HG03457 (cell line): ENCODE results near the gene ULK4.
"Not testable (repeated sequence)": the region's sequence is repeated elsewhere in the genome, so short reads cannot be mapped to it uniquely, and the experiment has no call there.

ENCODE experiments used
- ATAC-seq: cut with Tn5 transposase; IDR thresholded peaks from one replicate; pipeline ENCODE4 v1.9.1; 2021; ENCODE audit warnings: moderate number of reproducible peaks; ENCODE audit not compliant: unreplicated experiment

ULK4 gene

DNA sequence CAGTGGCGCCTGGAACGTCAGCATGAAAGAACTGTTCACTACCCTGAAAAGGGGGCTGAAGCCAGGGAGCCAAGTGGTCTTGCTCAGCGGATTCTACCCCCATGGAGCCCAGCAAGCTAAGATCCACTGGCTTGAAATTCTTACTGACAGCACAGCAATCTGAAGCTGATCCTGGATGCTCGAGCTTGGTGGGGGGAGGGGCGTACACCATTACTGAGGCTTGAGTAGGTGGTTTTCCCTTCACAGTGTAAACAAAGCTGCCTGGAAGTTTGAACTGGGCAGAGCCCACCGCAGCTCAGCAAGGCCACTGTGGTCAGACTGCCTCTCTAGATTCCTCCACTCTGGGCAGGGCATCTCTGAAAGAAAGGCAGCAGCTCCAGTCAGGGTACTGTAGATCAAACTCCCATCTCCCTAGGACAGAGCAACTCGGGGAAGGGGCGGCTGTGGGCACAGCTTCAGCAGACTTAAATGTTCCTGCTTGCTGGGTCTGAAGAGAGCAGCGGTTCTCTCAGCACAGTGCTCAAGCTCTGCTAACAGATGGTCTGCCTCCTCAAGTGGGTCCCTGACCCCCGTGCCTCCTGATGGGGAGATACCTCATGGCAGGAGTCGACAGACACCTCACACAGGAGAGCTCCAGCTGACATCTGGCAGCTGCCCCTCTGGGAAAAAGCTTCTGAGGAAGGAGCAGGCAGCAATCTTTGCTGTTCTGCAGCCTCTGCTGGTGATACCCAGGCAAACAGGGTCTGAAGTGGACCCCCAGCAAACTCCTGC lies 591.0 kb downstream of the ULK4 start:
- ATAC-seq: not testable (repeated sequence)

DNA sequence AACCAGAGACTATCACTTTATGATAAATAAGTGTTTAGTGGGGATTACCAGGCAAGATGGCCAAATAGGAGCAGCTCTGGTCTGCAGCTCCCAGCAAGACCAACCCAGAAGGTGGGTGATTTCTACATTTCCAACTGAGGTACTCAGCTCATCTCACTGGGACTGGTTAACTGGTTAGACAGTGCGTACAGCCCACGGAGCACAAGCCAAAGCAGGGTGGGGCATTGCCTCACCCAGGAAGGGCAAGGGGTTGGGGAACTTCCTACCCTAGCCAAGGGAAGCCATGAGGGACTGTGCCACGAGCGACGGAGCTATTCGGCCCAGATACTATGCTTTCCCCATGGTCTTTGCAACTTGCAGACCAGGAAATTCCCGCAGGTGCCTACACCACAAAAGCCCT lies 591.6 kb downstream of the ULK4 start:
- no peak for ATAC-seq

DNA sequence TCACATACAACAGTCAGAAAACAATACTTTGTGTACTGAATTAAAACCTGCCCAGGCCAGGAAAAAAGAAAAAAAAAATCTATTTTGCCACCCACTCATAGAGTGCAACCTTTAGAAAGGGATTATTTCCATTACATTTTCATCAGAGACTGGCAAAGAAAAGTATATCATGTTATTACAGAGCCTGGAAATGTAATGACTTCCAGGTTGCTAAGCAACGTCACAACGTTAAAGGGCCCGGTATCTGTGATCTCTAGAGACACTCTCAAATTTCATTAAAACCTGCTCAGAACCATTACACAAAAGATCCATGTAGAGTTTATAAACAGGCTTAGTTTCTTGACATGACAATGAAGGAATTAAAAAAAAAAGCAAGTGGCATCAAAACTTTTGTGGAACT lies 592.1 kb downstream of the ULK4 start:
- ATAC-seq: no peak

DNA sequence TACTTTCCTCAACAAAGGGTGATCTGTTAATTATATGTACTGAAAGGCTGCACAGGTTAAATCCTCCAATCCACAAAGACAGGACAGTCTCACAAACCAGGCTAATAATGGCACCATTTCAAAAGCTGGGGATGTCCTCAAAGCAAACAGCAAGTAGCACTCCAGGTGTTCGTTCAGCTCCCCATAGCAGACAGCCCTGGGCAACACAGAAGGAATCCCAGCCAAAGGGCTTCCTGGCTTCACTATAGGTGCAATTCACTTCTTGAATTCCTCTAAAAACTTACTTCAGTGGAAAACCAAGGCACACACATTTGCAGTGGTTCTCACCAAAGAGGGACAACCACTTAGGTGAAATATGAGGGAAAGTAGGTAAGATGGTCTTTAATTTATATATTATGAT lies 595.9 kb downstream of the ULK4 start:
- no peak for ATAC-seq

DNA sequence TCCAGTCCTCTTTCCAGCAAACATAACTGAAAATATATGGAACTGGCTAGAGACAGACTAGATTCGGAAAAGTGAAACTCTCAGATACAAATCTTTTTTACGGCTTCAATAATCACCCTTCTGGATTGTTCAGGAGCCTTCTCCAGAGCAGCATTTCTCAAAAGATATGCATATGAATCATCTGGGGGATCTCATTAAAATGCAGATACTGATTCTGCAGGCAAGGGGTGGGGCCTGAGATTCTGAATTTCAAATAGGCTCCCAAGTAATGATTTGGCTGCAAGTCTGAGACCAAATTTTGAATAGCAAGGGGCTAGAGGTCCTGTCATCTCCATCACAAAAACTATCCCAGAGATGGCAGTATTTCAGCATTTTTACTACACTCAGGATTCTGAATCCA lies 597.2 kb downstream of the ULK4 start:
- no peak for ATAC-seq

DNA sequence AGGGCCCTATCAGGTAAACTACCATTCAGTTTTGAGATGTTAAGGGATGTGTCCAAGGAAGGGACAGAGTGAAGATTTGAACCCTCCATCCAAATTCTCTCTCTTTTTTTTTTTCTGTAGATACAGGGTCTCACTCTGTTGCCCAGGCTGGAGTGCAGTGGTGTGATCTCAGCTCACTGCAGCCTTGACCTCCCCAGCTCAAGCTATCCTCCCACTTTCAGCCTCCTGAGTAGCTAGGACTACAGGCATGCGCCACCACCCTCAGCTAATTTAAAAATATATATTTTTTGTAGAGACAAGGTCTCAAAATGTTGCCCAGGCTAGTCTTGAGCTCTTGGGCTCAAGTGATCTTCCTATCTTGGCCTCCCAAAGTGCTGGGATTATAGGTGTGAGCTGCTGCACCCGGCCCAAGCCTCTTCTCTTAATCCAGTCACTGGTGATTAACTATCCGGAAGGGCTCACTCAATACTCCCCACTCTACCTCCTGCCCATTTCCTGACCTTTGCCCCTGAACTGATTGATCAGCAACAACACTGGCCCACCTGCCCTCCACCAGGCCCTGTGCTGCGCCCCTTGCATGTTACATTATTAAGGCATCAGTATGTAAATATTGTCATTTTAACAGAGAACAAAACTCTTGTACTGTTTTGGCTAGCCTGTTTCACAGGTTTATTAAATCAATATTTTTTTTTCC lies 597.9 kb downstream of the ULK4 start:
- ATAC-seq: no peak

DNA sequence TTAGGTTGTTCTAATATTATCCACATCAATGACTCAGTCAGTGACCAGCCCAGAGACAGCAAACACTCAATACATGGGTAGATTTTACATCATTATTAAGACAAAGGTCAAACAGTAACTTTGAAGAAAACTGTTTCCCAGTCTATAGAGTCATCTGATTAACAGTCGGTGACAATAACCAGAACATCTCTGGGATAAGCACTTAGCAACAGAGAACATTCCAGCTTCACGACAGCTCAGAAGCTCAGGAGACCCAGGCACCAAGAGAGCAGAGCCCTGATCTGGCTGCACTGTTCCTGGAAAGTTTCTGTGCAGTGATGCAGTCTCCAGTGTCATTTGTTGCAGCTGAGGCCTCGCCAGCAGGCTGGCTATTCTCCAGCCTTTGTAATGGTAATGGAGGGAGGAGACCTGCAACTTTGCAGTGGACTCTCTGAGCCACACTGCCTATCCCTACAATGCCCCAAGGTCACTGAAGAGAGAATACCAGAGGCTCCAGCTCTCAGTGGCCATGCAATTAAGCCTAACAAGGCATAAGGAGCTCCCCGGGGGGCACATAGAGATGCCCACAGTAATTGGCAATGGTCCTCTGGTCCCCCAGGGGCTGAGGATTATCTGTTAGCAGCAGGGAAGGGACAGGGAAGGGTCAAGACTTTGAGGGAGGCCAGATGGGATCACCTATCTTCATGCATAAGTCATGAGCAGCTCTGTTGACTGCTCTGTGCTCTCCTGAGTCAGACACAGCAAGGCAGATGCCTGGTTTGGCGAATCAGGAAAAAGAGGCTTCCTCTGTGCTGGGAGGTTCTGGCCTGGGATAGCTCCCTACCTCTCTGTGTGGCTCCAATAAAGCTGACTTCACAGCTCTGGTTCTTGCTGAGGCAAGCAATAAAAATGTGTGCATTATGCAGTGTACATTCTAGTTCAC lies 599.0 kb downstream of the ULK4 start:
- ATAC-seq: no peak

DNA sequence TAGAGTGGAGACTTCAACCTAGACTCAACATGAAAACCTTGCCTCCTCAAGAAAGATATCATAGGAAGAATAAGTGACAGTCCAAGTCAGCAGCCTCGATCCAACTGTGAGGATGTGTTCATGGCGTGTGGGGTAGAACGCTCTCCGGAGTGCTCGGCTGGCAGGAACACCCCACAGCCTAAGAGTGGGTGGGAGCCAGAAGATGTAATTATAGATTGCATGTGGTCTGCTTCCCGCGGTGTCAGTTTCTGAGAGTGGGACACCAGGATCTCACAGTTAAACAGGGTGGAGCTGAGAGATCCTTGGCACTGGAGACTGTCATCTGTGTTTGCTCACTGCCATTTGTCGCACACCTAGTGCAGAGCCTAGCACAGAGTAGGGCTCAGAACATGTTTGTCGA lies 604.6 kb downstream of the ULK4 start:
- no peak for ATAC-seq

DNA sequence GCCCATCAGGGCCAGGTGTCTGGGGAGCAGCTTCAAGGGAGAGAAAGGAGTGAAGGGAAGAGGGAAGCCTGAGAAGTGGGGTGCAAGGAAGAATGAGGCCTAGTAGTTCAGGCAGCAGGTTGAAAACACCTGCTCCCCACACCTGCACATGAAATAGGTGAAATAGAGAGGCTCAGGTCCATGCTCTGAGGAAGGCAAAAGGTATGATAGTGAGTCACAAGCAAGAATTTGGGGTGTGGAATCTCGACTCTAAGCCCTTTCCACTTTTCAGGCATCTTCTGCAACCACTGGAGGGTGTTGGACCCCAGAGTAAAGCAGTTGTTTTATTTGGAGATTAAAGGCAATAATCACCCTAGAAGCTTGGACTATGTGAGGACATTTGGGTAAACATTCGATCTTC lies 605.1 kb downstream of the ULK4 start:
- no peak for ATAC-seq

DNA sequence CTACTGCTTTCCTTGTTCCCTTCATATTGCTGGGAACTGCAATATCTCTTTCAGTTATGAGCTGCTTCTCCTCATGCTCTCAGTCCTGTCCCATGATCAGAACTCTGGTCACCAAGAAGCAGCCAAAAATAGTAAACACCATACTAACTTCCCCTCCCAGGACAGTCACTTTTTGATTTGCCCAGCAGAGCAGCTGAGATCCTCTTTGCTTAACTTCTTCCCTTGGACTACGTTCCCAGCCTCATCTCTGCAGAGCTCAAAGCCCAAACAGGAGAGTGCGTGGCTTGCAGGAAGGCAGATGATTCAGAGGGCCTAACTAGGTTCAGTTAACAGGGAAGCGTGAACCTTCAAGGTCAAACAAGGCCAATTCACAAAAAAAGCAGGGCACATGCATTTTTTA lies 609.4 kb downstream of the ULK4 start:
- ATAC-seq: no peak

DNA sequence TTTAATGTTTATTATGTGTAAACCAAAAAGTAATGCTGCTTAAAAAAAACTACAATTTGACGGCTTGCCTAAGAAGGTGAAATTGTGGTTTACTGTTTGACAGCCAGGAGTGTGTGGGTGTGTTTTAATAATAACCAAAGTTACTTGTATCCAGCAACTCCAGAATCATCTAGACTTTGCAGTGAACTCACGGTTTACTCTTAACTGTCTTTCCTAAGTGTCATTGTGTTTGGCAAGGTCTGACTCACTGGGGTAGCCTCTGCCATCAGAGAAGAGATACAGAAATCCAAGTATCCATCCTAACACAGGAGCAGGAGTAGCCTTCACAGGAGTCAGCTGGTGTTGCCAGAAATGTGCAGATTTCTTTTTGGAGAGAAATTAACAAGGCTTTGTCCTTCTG lies 611.5 kb downstream of the ULK4 start:
- no peak for ATAC-seq

DNA sequence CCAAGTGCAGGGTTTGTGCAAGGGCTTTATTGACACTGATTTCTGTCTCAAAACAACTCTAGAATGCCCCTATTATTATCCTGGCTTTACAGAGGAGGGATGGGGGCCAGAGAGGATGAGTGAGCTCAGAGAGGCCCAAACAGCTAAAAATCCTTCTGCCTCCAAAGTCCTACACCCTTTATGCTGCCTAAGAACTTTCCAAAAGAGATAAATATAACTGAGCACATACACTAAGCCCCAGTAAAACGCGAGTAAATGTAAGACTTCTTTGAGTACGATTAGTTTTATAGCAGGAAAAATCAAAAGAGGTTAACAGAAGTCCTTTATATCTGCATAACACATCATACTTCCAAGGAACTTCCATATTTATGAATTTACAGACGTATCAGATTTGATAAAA lies 613.5 kb downstream of the ULK4 start:
- ATAC-seq: no peak

DNA sequence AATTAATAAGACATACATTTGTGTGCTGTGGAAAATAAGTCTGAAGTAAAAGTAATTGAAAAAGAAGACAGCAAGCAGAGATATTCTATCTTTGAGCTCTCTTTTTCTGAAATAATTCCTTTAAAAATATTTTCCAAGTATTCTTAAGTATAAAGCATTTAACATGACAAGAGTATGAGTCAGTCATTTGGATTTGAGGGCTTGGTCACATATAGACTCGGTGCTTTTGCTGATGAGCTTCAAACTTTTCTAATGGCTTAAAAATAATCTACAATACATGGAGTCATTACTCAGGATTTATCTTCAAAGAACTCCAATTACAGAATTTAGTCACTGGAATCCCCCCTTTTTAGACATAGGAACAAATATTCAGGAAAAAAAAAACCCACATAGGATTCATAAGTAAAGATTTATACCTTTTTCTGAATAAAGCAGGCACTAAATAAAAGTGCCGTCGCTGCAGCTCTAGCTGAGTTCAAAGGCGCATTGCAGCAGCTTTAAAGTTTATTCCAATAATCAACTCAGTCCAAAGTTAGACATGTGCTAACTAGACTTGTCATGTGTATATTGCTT lies 615.1 kb downstream of the ULK4 start:
- ATAC-seq: no peak

DNA sequence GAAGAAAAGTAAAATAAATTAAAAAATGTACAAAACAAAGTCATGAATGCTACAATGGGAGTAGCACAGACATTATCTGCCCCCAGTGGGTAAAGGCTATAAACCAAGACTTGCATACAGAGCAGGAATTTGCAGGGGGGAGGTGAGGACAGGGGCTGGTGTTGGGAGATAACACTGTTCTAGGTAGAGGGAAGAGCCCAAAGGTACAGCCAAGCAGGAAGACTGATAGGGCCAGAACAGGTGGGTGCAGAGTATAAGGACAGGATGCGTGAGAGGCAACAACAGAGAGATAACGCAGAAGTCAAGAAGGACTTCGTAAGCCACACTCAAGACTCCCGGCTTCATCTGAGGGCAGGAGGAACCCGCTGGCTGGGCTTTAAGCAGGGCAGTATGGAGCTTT lies 616.1 kb downstream of the ULK4 start:
- no peak for ATAC-seq

DNA sequence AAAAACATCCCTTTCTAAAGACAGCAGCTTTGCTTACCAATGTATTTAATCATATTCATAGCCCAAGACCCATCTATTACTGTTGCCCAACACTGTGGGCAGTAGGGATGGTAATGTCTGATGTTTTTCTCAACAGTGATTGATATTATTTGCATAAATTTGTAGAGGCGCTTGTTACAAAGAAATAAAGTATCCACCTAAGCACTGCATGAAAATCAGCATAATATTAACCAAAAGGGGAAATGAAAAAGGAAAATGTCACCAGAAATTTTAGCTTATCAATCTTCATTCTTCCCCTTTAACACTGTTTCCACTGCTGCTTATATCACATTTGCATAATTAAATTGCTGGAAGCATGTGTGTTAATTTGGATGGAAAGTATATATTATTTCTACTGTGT lies 622.1 kb downstream of the ULK4 start:
- no peak for ATAC-seq

DNA sequence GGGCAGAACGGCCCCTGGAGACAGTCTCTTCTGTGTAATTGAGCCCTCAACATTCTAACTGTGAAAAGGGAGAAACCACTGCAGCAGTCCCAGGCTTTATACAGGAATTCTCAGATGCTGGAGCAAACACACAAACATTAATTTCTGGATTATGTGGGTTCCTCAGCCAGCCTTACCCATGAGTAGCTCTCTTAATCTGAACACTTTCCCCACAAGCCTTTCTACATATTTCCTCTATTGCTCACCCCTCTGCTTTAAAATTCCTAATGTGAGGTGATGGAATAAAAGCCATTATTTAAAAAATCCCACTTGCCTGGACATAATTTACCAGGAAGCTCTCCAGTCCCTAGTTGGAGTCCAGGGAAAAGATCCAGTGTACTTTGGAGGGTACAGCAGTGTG lies 623.6 kb downstream of the ULK4 start:
- no peak for ATAC-seq

DNA sequence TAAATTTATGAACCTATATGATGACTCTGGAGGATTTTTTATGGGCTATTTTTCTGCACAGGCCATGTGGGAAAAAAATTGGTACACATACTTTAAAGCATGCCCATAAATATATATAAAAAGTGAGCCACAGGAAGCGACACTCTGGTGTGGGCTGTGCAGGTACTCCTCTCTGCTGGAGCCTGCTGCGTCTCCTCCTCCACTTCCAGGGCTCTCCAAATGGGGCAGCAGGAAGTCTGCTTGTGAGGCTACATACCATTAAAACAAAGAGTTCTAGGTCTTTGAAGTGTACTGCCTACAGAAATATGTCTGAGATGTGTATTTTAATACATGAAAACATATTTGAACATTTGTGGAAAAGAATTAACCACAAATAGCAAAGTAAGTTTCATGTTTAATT lies 627.5 kb downstream of the ULK4 start:
- ATAC-seq: no peak

DNA sequence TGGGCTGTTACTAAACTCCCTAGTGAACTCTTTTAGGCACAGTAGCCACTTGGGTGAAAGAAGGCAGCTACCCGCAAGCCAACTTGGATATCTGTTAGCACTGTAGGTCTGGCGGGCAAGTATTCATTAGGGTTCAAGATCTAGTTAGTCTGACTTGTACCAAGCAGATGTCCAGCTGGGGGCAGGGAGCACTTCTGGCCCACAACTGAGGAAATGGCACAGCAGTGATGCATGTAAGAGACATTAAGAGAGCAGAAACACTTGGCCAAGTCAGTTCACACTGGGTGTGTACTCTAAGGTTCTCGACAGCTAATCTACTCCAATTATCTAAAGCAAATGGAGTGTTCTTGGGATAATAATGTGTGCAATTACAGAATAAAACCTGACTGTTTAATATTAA lies 630.9 kb downstream of the ULK4 start:
- ATAC-seq: no peak

DNA sequence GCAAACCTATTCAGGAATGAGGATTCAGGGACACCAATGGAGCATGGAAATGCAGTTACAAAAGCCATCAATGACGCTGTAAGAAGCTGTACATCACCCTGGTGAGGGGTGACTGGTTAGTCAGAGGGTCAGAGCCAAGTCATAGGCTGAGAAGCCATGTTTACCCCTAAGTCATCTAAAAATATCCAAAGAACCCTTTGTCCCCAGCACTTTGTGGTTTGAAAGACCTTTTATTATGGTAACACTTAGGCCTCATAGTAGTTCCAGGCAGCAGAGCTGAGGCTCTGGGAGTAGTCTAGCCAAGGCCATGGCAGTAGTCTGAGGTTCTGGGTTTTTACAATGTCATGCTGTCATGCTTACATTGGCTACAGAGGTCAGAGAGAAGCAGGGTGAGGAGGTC lies 631.4 kb downstream of the ULK4 start:
- no peak for ATAC-seq

DNA sequence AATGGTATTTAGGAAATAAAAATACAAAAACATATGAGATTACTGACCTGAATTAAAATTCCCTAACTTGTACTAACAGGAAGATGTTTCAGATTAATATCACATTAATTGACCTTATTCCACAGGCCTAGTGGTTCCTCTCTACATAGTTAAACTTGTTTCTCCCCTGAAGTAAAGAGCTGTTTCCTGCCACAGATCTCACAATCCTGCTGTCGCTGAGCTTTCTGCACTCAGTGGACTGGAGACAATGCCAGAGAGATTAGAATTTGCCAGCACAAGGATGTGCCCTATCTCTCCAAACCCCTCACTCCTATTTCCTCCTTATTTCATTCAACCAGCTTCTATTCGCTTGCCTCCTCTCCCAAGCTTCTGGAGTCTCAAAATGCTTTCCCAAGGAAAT lies 632.0 kb downstream of the ULK4 start:
- ATAC-seq: no peak

DNA sequence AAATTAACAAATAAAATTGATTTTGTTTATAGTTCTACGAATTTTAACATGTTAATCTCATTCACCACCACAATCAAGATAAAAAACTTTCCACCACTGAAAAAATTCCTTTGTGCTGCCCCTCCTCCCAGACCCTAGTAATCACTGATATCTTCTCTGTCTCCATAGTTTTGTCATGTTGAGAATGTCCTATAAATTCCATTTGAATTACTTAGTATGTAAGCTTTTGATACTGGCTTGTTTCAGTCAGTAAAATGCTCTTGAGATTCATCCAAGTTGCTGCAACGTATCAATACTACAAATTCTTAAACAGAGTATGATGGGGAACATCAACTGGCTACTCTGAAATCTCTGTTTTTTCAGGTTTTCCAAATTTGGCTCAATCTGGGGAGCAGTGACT lies 633.0 kb downstream of the ULK4 start:
- ATAC-seq: no peak
